ENCODE results near the gene CYP2A6.
"Not testable (repeated sequence)": the region's sequence is repeated elsewhere in the genome, so short reads cannot be mapped to it uniquely, and the experiment has no call there.

CYP2A6 gene

GRCh38 chr19:40836754-40837429 is 13.4 kb downstream of the CYP2A6 start:
- H3K4me1 ChIP-seq, result no peaks in the 10 kb centered on the region
- no peak overlapping the region for H3K27ac ChIP-seq
- H3K4me3 ChIP-seq, result no peak overlapping the region
- H3K27me3 ChIP-seq, result no peaks in the 10 kb centered on the region
- no peaks in the 10 kb centered on the region for H3K9me3 ChIP-seq
- no peaks in the 10 kb centered on the region for H4K20me1 ChIP-seq
- H3K4me2 ChIP-seq, result no peak overlapping the region
- no peaks in the 10 kb centered on the region for H3K36me3 ChIP-seq
- no peak overlapping the region for H3K9ac ChIP-seq
- TF ChIP-seq Cebpa-rat (IDR thresholded peaks at IDR 0.05), result no peak

GRCh38 chr19:40833728-40834533 is 16.3 kb downstream of the CYP2A6 start:
- H3K4me1 ChIP-seq, H3K27ac ChIP-seq, H3K4me2 ChIP-seq, H3K36me3 ChIP-seq, H3K9ac ChIP-seq, H3K27me3 ChIP-seq, H3K9me3 ChIP-seq, H3K4me3 ChIP-seq, H4K20me1 ChIP-seq: not testable (repeated sequence)

- H3K27me3 ChIP-seq, H4K20me1 ChIP-seq, H3K9ac ChIP-seq, H3K4me3 ChIP-seq, H3K9me3 ChIP-seq, H3K4me2 ChIP-seq, H3K4me1 ChIP-seq, H3K27ac ChIP-seq: not testable (repeated sequence)
- H3K36me3 ChIP-seq, result peaks cover 17% of the 10 kb centered on the region; the same call in 1 of the 2 replicates
Measured at GRCh38 chr19:40832431-40832790, 17.8 kb downstream of the CYP2A6 start.

GRCh38 chr19:40831502-40832430 is 18.5 kb downstream of the CYP2A6 start:
- H3K4me3 ChIP-seq, result no peak overlapping the region
- no peak for TF ChIP-seq Cebpa-rat (IDR thresholded peaks at IDR 0.05)
- H3K27me3 ChIP-seq, result no peaks in the 10 kb centered on the region
- no peak overlapping the region for H3K9ac ChIP-seq
- H3K36me3 ChIP-seq, result peaks cover 24% of the 10 kb centered on the region; the same call in 1 of the 2 replicates
- H4K20me1 ChIP-seq, result no peaks in the 10 kb centered on the region
- H3K9me3 ChIP-seq, result no peaks in the 10 kb centered on the region
- no peak overlapping the region for H3K4me2 ChIP-seq
- no peak overlapping the region for H3K27ac ChIP-seq
- H3K4me1 ChIP-seq, result no peaks in the 10 kb centered on the region

GRCh38 chr19:40830741-40831140 is 19.5 kb downstream of the CYP2A6 start:
- H3K27ac ChIP-seq, H3K4me2 ChIP-seq, H4K20me1 ChIP-seq, H3K4me3 ChIP-seq, H3K27me3 ChIP-seq, H3K4me1 ChIP-seq, H3K9ac ChIP-seq, H3K9me3 ChIP-seq: not testable (repeated sequence)
- peaks cover 26% of the 10 kb centered on the region; the same call in 1 of the 2 replicates for H3K36me3 ChIP-seq

GRCh38 chr19:40829205-40829604 is 21.0 kb downstream of the CYP2A6 start:
- H3K27ac ChIP-seq, result no peak overlapping the region
- H3K4me2 ChIP-seq, result no peak overlapping the region
- peaks cover 26% of the 10 kb centered on the region; the same call in 1 of the 2 replicates for H3K36me3 ChIP-seq
- H3K9me3 ChIP-seq, result no peaks in the 10 kb centered on the region
- H3K4me1 ChIP-seq, result no peaks in the 10 kb centered on the region
- no peaks in the 10 kb centered on the region for H4K20me1 ChIP-seq
- H3K27me3 ChIP-seq, result no peaks in the 10 kb centered on the region
- H3K9ac ChIP-seq, result no peak overlapping the region
- TF ChIP-seq Cebpa-rat (IDR thresholded peaks at IDR 0.05), result no peak
- no peak overlapping the region for H3K4me3 ChIP-seq

- Histone ChIP-seq H4K20me1 (no peaks in the 10 kb centered on the region), H3K9ac (no peak overlapping the region), H3K27ac (no peak overlapping the region), H3K36me3 (peaks cover 26% of the 10 kb centered on the region; the same call in 1 of the 2 replicates), H3K4me2 (no peak overlapping the region), H3K27me3 (no peaks in the 10 kb centered on the region), H3K4me3 (no peak overlapping the region), H3K9me3 (no peaks in the 10 kb centered on the region), H3K4me1 (peaks cover 15% of the 10 kb centered on the region)
- TF ChIP-seq Cebpa-rat (IDR thresholded peaks at IDR 0.05), result no peak
Measured at GRCh38 chr19:40827386-40828247, 22.6 kb downstream of the CYP2A6 start.

GRCh38 chr19:40826699-40827385 is 23.4 kb downstream of the CYP2A6 start:
- H3K27ac ChIP-seq, H3K9ac ChIP-seq, H4K20me1 ChIP-seq, H3K9me3 ChIP-seq, H3K4me2 ChIP-seq, H3K4me3 ChIP-seq, H3K27me3 ChIP-seq: not testable (repeated sequence)
- Histone ChIP-seq H3K4me1 (peaks cover 19% of the 10 kb centered on the region), H3K36me3 (peaks cover 26% of the 10 kb centered on the region; the same call in 1 of the 2 replicates)

- H3K4me3 ChIP-seq, H3K27me3 ChIP-seq, H3K4me2 ChIP-seq, H3K27ac ChIP-seq, H4K20me1 ChIP-seq, H3K9ac ChIP-seq, H3K9me3 ChIP-seq: not testable (repeated sequence)
- Histone ChIP-seq H3K4me1 (peaks cover 19% of the 10 kb centered on the region), H3K36me3 (peaks cover 26% of the 10 kb centered on the region; the same call in 1 of the 2 replicates)
Measured at GRCh38 chr19:40826312-40826698, 23.9 kb downstream of the CYP2A6 start.

- not testable (repeated sequence) for H3K4me3 ChIP-seq, H3K9me3 ChIP-seq, H3K4me2 ChIP-seq, H3K9ac ChIP-seq, H4K20me1 ChIP-seq, H3K27ac ChIP-seq, H3K27me3 ChIP-seq
- Histone ChIP-seq H3K4me1 (peaks cover 19% of the 10 kb centered on the region), H3K36me3 (peaks cover 26% of the 10 kb centered on the region; the same call in 1 of the 2 replicates)
Measured at GRCh38 chr19:40825460-40826095, 24.7 kb downstream of the CYP2A6 start.

- Histone ChIP-seq H3K36me3 (peaks cover 26% of the 10 kb centered on the region; the same call in 1 of the 2 replicates), H3K4me1 (peaks cover 19% of the 10 kb centered on the region)
- not testable (repeated sequence) for H3K4me3 ChIP-seq, H4K20me1 ChIP-seq, H3K27ac ChIP-seq, H3K4me2 ChIP-seq, H3K9ac ChIP-seq, H3K9me3 ChIP-seq, H3K27me3 ChIP-seq
Measured at GRCh38 chr19:40824916-40825315, 25.3 kb downstream of the CYP2A6 start.
